Measurements from ENCODE around the gene RNF8. TPM values are rescaled to one million over a fixed set of nuclear protein-coding genes. Genes with fewer than 3 reads are reported as not detected.

The RNF8 gene
- total RNA-seq, 1 donor: 16.6 TPM

DNA sequence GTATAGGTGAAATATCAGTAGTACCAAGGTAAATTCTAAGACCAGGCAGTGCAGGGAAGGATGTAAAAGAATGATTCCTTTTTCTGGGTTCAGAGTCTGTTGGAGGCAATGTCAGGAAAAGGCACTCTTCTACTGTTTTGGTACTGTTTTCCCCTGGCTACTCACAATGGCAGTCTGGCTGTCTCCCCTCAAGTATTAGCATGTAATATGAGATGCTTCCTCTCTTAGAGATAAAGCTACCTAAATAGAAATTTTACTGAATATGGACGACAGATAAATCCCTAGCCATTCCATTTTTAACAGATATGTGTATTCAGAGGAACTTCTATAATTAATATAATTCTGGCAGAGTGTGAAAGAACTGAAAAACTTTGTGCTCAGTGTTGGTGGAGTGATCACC lies 3.5 kb downstream of the RNF8 start:
- Histone ChIP-seq H3K79me2 (ENCODE audit: insufficient read depth, low read length) (peaks cover 60% of the 10 kb centered on the region), H3K9me3 (ENCODE audit: low read depth, low read length) (no peaks in the 10 kb centered on the region), H3K36me3 (ENCODE audit: insufficient read depth, low read length) (peaks cover 4% of the 10 kb centered on the region), H3K27me3 (ENCODE audit: insufficient read depth, low read length) (no peaks in the 10 kb centered on the region), H2AFZ (ENCODE audit: low read length) (no peak overlapping the region), H3K27ac (ENCODE audit: low read depth, low read length) (no peak overlapping the region), H3K4me2 (ENCODE audit: insufficient read depth, low read length) (no peak overlapping the region), H3K4me3 (ENCODE audit: insufficient read depth, low read length) (no peak overlapping the region), H4K20me1 (ENCODE audit: insufficient read depth, low read length) (peaks cover 25% of the 10 kb centered on the region), H3K4me1 (ENCODE audit: insufficient read depth, low read length) (peaks cover 12% of the 10 kb centered on the region)
- TF ChIP-seq, protein P1, sequence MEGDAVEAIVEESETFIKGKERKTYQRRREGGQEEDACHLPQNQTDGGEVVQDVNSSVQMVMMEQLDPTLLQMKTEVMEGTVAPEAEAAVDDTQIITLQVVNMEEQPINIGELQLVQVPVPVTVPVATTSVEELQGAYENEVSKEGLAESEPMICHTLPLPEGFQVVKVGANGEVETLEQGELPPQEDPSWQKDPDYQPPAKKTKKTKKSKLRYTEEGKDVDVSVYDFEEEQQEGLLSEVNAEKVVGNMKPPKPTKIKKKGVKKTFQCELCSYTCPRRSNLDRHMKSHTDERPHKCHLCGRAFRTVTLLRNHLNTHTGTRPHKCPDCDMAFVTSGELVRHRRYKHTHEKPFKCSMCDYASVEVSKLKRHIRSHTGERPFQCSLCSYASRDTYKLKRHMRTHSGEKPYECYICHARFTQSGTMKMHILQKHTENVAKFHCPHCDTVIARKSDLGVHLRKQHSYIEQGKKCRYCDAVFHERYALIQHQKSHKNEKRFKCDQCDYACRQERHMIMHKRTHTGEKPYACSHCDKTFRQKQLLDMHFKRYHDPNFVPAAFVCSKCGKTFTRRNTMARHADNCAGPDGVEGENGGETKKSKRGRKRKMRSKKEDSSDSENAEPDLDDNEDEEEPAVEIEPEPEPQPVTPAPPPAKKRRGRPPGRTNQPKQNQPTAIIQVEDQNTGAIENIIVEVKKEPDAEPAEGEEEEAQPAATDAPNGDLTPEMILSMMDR (IDR thresholded peaks at IDR 0.05; ENCODE audit: extremely low read depth, low read depth, low read length): no peak
- DNase-seq (ENCODE audit: insufficient read length, low spot score, missing footprints): no peak

DNA sequence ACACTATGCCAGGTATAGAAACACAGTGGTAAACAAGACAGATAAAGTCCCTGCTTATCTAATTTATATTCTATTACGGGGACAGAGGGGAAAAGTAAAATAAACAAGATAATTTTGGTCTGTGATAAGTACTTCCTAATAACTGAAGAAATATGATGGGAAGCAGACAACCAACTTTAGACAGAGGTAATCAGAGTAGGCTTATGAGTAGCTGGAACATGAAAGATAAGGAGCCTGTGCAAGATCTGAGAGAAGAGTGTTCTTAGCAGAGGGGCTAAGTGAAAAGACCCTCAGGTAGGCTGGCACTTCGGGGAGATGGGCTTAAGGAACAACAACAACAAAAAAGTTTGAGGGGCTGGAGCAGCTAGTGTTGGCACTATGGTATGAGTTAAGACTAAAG lies 4.1 kb downstream of the RNF8 start:
- H3K36me3 ChIP-seq (ENCODE audit: insufficient read depth, low read length): peaks cover 10% of the 10 kb centered on the region
- H4K20me1 ChIP-seq (ENCODE audit: insufficient read depth, low read length): peaks cover 25% of the 10 kb centered on the region
- no peak overlapping the region for H3K4me2 ChIP-seq (ENCODE audit: insufficient read depth, low read length)
- no peak overlapping the region for H2AFZ ChIP-seq (ENCODE audit: low read length)
- H3K79me2 ChIP-seq (ENCODE audit: insufficient read depth, low read length): peaks cover 61% of the 10 kb centered on the region
- H3K9me3 ChIP-seq (ENCODE audit: low read depth, low read length): no peaks in the 10 kb centered on the region
- H3K4me1 ChIP-seq (ENCODE audit: insufficient read depth, low read length): peaks cover 12% of the 10 kb centered on the region
- DNase-seq (ENCODE audit: insufficient read length, low spot score, missing footprints): no peak
- H3K4me3 ChIP-seq (ENCODE audit: insufficient read depth, low read length): no peak overlapping the region
- no peak overlapping the region for H3K27ac ChIP-seq (ENCODE audit: low read depth, low read length)
- H3K27me3 ChIP-seq (ENCODE audit: insufficient read depth, low read length): no peaks in the 10 kb centered on the region
- TF ChIP-seq, protein P1 (IDR thresholded peaks at IDR 0.05; ENCODE audit: extremely low read depth, low read depth, low read length): no peak

DNA sequence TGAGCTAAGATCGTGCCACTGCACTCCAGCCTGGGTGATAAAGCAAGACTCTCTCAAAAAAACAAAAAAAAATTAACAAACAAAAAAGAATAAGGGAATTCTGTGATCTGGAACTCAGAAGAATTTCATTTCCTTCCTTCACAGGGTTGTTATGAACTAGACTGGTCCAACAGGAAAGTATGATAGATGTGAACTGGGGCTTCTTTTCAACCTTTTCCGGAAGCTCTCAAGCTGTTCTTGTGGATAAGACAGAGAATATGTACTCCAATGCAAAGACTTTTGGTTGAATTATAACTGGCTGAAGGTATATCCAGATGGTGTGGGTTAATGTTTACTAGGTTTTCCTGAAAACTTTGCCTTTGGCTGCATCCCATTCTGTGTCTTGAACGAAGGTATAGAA lies 5.3 kb downstream of the RNF8 start:
- H3K4me1 ChIP-seq (ENCODE audit: insufficient read depth, low read length): peaks cover 7% of the 10 kb centered on the region
- H3K4me2 ChIP-seq (ENCODE audit: insufficient read depth, low read length): no peak overlapping the region
- TF ChIP-seq, protein P1 (IDR thresholded peaks at IDR 0.05; ENCODE audit: extremely low read depth, low read depth, low read length): no peak
- H3K79me2 ChIP-seq (ENCODE audit: insufficient read depth, low read length): peaks cover 61% of the 10 kb centered on the region
- no peaks in the 10 kb centered on the region for H3K9me3 ChIP-seq (ENCODE audit: low read depth, low read length)
- DNase-seq (ENCODE audit: insufficient read length, low spot score, missing footprints): no peak
- H3K27ac ChIP-seq (ENCODE audit: low read depth, low read length): no peak overlapping the region
- H3K4me3 ChIP-seq (ENCODE audit: insufficient read depth, low read length): no peak overlapping the region
- no peak overlapping the region for H2AFZ ChIP-seq (ENCODE audit: low read length)
- H3K36me3 ChIP-seq (ENCODE audit: insufficient read depth, low read length): peaks cover 16% of the 10 kb centered on the region
- peaks cover 25% of the 10 kb centered on the region for H4K20me1 ChIP-seq (ENCODE audit: insufficient read depth, low read length)
- no peaks in the 10 kb centered on the region for H3K27me3 ChIP-seq (ENCODE audit: insufficient read depth, low read length)

DNA sequence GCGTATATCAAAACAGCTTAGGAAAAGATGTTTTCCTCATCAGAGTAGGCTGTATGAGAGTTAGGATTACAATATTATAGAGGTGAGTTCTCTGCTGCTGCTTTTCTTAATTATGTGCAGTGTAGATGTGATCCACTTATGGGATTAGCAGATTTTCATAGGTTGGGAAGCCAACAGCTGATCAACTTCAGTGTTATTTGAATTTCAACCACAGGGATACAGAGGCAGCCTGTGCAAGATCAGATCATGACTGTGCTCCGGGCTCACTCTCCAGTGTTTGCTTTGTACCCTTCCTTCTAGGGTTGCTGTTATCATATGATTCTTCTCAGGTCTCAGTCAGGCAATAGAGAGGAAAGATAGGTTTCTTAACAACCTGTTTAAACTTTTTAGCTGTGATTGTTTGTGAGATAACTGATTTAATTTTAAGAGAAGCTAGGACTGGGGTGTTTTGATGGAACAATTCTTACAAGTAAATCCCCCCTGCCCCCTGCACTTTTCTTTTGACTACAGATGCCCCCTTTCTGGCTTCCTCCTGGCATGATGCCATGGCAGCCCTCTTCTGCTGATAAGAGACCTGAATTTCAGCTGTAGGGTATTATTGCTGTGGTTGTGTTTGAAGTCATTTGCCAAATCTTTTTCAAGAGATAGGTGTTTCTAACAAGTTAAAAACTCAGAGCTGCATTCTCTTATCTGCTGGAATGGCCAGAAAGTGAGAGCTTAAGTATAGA lies 8.5 kb downstream of the RNF8 start:
- H3K4me3 ChIP-seq (ENCODE audit: insufficient read depth, low read length): no peak overlapping the region

More for the DNA sequence above, 8.5 kb downstream of the RNF8 start:
- Histone ChIP-seq H3K9me3 (ENCODE audit: low read depth, low read length) (no peaks in the 10 kb centered on the region), H3K27ac (ENCODE audit: low read depth, low read length) (no peak overlapping the region), H3K36me3 (ENCODE audit: insufficient read depth, low read length) (peaks cover 16% of the 10 kb centered on the region), H3K4me2 (ENCODE audit: insufficient read depth, low read length) (no peak overlapping the region), H3K4me1 (ENCODE audit: insufficient read depth, low read length) (peaks cover 8% of the 10 kb centered on the region), H4K20me1 (ENCODE audit: insufficient read depth, low read length) (peaks cover 32% of the 10 kb centered on the region), H3K27me3 (ENCODE audit: insufficient read depth, low read length) (no peaks in the 10 kb centered on the region), H2AFZ (ENCODE audit: low read length) (no peak overlapping the region), H3K79me2 (ENCODE audit: insufficient read depth, low read length) (peaks cover 38% of the 10 kb centered on the region)
- DNase-seq (ENCODE audit: insufficient read length, low spot score, missing footprints): no peak
- TF ChIP-seq, protein P1 (IDR thresholded peaks at IDR 0.05; ENCODE audit: extremely low read depth, low read depth, low read length): no peak

Data from osteoblast (primary cell).